Prostate gland (tissue), 2 donors: Measurements from ENCODE around the gene GSKIP. TPM values are rescaled to one million over a fixed set of nuclear protein-coding genes. Genes with fewer than 3 reads are reported as not detected.

Experiments used
- DNase-seq: peaks from one replicate; pipeline ENCODE4 v3.0.0-alpha.2; 2019; ENCODE audit warnings: low spot score
- H3K27ac ChIP-seq, 2 donors: fragments of 200-600 bp; sonication (generic); 2 replicates each; pipeline ENCODE4 v1.5.1; 2017 to 2019
- H3K27me3 ChIP-seq: fragments of 200-600 bp; sonication (generic); replicated peaks from 2 replicates; pipeline ENCODE4 v1.5.1; 2019; ENCODE audit not compliant: insufficient read depth
- H3K36me3 ChIP-seq, 2 donors: fragments of 200-600 bp; sonication (generic); 1 replicate in 1 of 2; 2 replicates in 1 of 2; pipeline versions ENCODE4 v1.5.1 to v1.8.1; 2017 to 2019
- H3K4me1 ChIP-seq: fragments of 200-600 bp; sonication (generic); replicated peaks from 2 replicates; pipeline ENCODE4 v1.5.1; 2019
- H3K4me3 ChIP-seq, 2 donors: fragments of 200-600 bp; sonication (generic); 2 replicates each; pipeline ENCODE4 v1.5.1; 2017 to 2019
- H3K9me3 ChIP-seq: fragments of 200-600 bp; sonication (generic); 2 replicates; pipeline ENCODE4 v1.5.1; 2017
- CTCF ChIP-seq, 4 experiments: fragments of 200-600 bp in 2 of 4; fragments of 450-650 bp in 2 of 4; sonication (generic) in 2 of 4; IDR thresholded peaks; 1 replicate in 3 of 4; 2 replicates in 1 of 4; pipeline ENCODE4 v1.5.1; 2016 to 2019; ENCODE audit warnings: antibody characterized with exemption in 4 of 4, mild to moderate bottlenecking in 2 of 4, moderate library complexity in 2 of 4
- POLR2A ChIP-seq: fragments of 450-650 bp; IDR thresholded peaks from one replicate; pipeline ENCODE4 v1.6.1; 2016; ENCODE audit warnings: antibody characterized with exemption, mild to moderate bottlenecking
- POLR2AphosphoS5 ChIP-seq: sonication (generic); formaldehyde crosslinking; IDR thresholded peaks from one replicate; pipeline ENCODE4 v1.6.1; 2017; ENCODE audit warnings: antibody characterized with exemption
- WGBS: methylation state at CpG from one replicate; pipeline ENCODE4 v1.1.5; 2018; 5-methylcytosine and 5-hydroxymethylcytosine counted together
- intact Hi-C: fragments of 100-400 bp; cut with DNase I; formaldehyde crosslinking; loops from one replicate; pipeline ENCODE4 v1.14.2; 2022
- small RNA-seq, 2 donors: library from RNA; depleted of rRNA; stranded (forward); fragments of <200 nt; gene quantifications; one replicate each; pipeline ENCODE3, GENCODE V24; 2016
- total RNA-seq, 2 donors: library from RNA; depleted of rRNA; stranded (reverse); fragments of >200 nt; gene quantifications; one replicate each; pipeline ENCODE4 v1.1.0, GENCODE V29; 2016

Gene GSKIP
- total RNA-seq, 2 donors from 2014 or later, result 10.7 to 28.9 TPM

DNA sequence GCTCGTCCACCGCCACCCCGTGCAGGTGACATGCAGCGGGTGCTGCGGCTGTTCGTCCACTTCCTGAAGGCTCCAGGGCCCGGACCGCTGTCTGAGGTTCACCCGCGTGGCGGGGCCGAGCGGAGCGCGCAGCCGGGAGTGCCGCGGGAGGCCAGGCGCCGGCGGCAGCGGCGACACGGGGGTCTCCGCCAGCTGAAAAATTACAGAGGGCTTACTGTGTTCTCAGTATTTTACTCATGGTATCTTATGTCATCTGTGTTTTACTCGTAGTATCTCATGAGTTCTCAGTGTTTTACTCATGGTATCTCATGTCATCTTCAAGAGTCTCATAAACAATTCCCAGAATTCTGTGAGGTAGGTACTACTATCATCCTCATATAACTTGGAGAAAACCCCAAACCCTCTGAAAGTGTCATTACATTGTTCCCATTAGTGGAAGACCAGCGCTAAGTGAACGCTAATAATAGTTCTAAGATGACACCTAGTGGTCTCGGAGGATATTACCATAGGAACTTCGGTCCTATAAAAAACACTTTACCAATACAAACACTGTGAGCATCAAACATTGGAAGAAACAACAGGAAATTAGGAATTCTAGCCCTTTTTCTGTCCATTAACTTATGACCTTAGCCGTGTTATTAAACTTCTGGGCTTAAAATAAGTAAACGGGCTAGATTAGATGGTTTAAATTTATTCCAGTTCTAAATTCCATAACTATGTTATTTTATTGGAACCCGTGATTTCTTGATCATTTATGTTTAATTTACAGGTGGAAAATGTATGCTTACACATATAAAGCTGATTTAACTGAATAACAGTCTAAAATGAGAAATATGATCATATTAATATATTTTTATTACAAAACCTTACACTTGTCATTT lies 61.0 kb downstream of the GSKIP start:
- intact Hi-C loops, result loop anchor here (5.0 kb wide), 2 partner anchors 127 to 322 kb away; no protein-coding TSS in a partner anchor
- H3K9me3 ChIP-seq, result no peaks in the 10 kb centered on the region
- peak; percentile 57 to 89 (median 82) for TF ChIP-seq CTCF (IDR thresholded peaks at IDR 0.05)
- no peak for TF ChIP-seq POLR2A
- TF ChIP-seq POLR2AphosphoS5, result peak; percentile 30
- H3K27ac ChIP-seq, result no peak overlapping the region
- H3K36me3 ChIP-seq, result no peaks in the 10 kb centered on the region
- peak; percentile 50 for DNase-seq
- no peaks in the 10 kb centered on the region for H3K27me3 ChIP-seq
- 5% methylated on average over 28 of the region's 33 CpGs for WGBS
- no peaks in the 10 kb centered on the region for H3K4me1 ChIP-seq
- peak overlapping the region; percentile 14 to 19 for H3K4me3 ChIP-seq

DNA sequence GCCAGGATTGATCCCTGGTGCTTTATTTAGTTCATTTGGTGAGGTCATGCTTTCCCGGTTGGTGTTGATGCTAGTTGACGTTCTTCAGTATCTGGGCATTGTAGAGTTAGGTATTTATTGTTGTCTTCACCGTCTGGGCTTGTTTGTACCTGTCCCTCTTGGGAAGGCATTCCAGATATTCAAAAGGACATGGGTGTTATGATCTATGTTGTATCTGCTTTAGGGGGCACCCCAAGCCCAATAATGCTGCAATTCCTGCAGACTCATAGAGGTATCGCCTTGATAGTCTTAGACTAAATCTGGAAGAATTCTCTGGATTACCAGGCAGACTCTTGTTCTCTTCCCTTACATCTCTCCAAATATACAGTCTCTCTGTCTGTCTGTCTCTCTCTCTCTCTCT lies 70.7 kb downstream of the GSKIP start:
- TF ChIP-seq POLR2AphosphoS5 (no peak), CTCF (IDR thresholded peaks at IDR 0.05) (no peak), POLR2A (no peak)
- intact Hi-C loops, result no loop called here
- Histone ChIP-seq H3K36me3 (no peaks in the 10 kb centered on the region), H3K4me3 (no peak overlapping the region), H3K9me3 (no peaks in the 10 kb centered on the region), H3K4me1 (no peaks in the 10 kb centered on the region), H3K27ac (no peak overlapping the region), H3K27me3 (no peaks in the 10 kb centered on the region)
- 56% methylated on average over 4 of the region's 4 CpGs for WGBS
- no peak for DNase-seq

Small RNA genes lying within 50 kb of the gene (small RNA-seq; reads per million reads assigned to genes)
- 0 reads per million in 2 donors for gene RNU2-33P

Other genes with a start within 250 kb of the GSKIP start
- 1 to 10 TPM in 1 of 2 donors, under 1 TPM in 1; 0.97 to 1.2 TPM for gene BDKRB2, start 158.7 kb upstream of the GSKIP start, total RNA-seq
- 1 to 10 TPM in 1 of 2 donors, not detected in 1; 2.3 TPM for gene BDKRB1, start 107.3 kb upstream of the GSKIP start, total RNA-seq
- gene ATG2B, start 185 bp upstream of the GSKIP start, total RNA-seq, result 10 to 100 TPM; 24.5 to 43.3 TPM
- gene AK7, start 28.6 kb downstream of the GSKIP start, total RNA-seq, result 1 to 10 TPM; 3.3 to 4.0 TPM
- gene PAPOLA, start 138.9 kb downstream of the GSKIP start, total RNA-seq, result 100 to 1,000 TPM in 1 of 2 donors, 10 to 100 TPM in 1; 98.1 to 130 TPM